Keratinocyte (primary cell): Measurements from ENCODE around the gene ZNF292. TPM values are rescaled to one million over a fixed set of nuclear protein-coding genes. Genes with fewer than 3 reads are reported as not detected.

ENCODE experiments used
- DNase-seq: peaks from one replicate; pipeline ENCODE4 v3.0.0-alpha.2; 2011; ENCODE audit warnings: low read depth, missing footprints, low spot score
- FAIRE-seq: peaks from 2 replicates; lab custom pipeline; 2011; peaks lifted over from hg19 to GRCh38; lab: Jason Lieb, UNC
- H2AFZ ChIP-seq: 2 replicates; pipeline ENCODE4 v1.6.0; 2012; ENCODE audit warnings: low read length, control low read depth, inconsistent platforms; ENCODE audit not compliant: control insufficient read depth
- H3K27ac ChIP-seq: 2 replicates; pipeline ENCODE4 v1.5.1; 2011; ENCODE audit warnings: low read length; ENCODE audit not compliant: control insufficient read depth, insufficient read depth
- H3K27me3 ChIP-seq: 3 replicates; pipeline ENCODE4 v1.6.0; 2011; ENCODE audit warnings: low read length; ENCODE audit not compliant: control insufficient read depth, insufficient read depth; ENCODE audit errors: extremely low read depth
- H3K36me3 ChIP-seq, 2 experiments: 2 replicates in 1 of 2; 3 replicates in 1 of 2; pipeline ENCODE4 v1.5.1; 2011; ENCODE audit warnings: low read length in 2 of 2, mild to moderate bottlenecking in 1 of 2; ENCODE audit not compliant: control insufficient read depth in 2 of 2, insufficient read depth in 2 of 2; ENCODE audit errors: extremely low read depth in 1 of 2
- H3K4me1 ChIP-seq: 3 replicates; pipeline ENCODE4 v1.5.1; 2011; ENCODE audit warnings: low read length; ENCODE audit not compliant: control insufficient read depth, insufficient read depth; ENCODE audit errors: extremely low read depth
- H3K4me2 ChIP-seq: 3 replicates; pipeline ENCODE4 v1.6.0; 2011; ENCODE audit warnings: low read depth, low read length; ENCODE audit not compliant: control insufficient read depth, insufficient read depth; ENCODE audit errors: extremely low read depth
- H3K4me3 ChIP-seq, 3 experiments: fragments of 200-600 bp in 1 of 3; sonication (generic) in 1 of 3; 2 replicates in 2 of 3; 3 replicates in 1 of 3; pipeline ENCODE4 v1.5.1; 2011 to 2016; ENCODE audit warnings: low read length in 3 of 3, mild to moderate bottlenecking in 3 of 3, control low read depth in 2 of 3, inconsistent platforms in 1 of 3, low read depth in 1 of 3, mixed read lengths in 1 of 3, mixed run types in 1 of 3, moderate library complexity in 1 of 3; ENCODE audit not compliant: control insufficient read depth in 2 of 3, insufficient read depth in 2 of 3; ENCODE audit errors: extremely low read depth in 1 of 3
- H3K79me2 ChIP-seq: 2 replicates; pipeline ENCODE4 v1.6.0; 2012; ENCODE audit warnings: low read length; ENCODE audit not compliant: control insufficient read depth, insufficient read depth
- H3K9ac ChIP-seq: 3 replicates; pipeline ENCODE4 v1.6.0; 2011; ENCODE audit warnings: low read length; ENCODE audit not compliant: control insufficient read depth, insufficient read depth; ENCODE audit errors: extremely low read depth
- H3K9me1 ChIP-seq: 3 replicates; pipeline ENCODE4 v1.6.0; 2011; ENCODE audit warnings: low read length; ENCODE audit not compliant: control insufficient read depth, insufficient read depth; ENCODE audit errors: extremely low read depth
- H3K9me3 ChIP-seq: 2 replicates; pipeline ENCODE4 v1.5.1; 2012; ENCODE audit warnings: low read depth, low read length; ENCODE audit not compliant: control insufficient read depth
- H4K20me1 ChIP-seq: 3 replicates; pipeline ENCODE4 v1.6.0; 2011; ENCODE audit warnings: low read length; ENCODE audit not compliant: control insufficient read depth, insufficient read depth; ENCODE audit errors: extremely low read depth
- CTCF ChIP-seq, 3 experiments: IDR thresholded peaks in 1 of 3; conservative IDR thresholded peaks in 1 of 3; optimal IDR thresholded peaks in 1 of 3; 2 replicates in 2 of 3; 3 replicates in 1 of 3; pipeline versions ENCODE3 to v1.5.1; 2011; ENCODE audit warnings: low read length in 3 of 3, mild to moderate bottlenecking in 3 of 3, moderate library complexity in 2 of 3, control low read depth in 1 of 3, inconsistent platforms in 1 of 3; ENCODE audit not compliant: insufficient read depth in 2 of 3; ENCODE audit errors: extremely low read depth in 1 of 3
- EZH2 ChIP-seq: IDR thresholded peaks from one replicate; pipeline ENCODE4 v1.6.1; 2012; ENCODE audit warnings: inconsistent platforms, mild to moderate bottlenecking, low read length, moderate library complexity
- dilution Hi-C: fragments of 300-500 bp; cut with MboI; formaldehyde crosslinking; loops from one replicate; pipeline ENCODE4 v1.7.0; 2020; ENCODE audit warnings: low sequenced_read_pairs; ENCODE audit not compliant: extremely low pct_ligation_motif_present
- polyA plus RNA-seq, 5 experiments: library from polyadenylated mRNA; depleted of rRNA in 3 of 5; stranded (reverse) in 3 of 5; stranded (forward) in 1 of 5; unstranded in 1 of 5; fragments of >200 nt; gene quantifications; 1 replicate in 1 of 5; 2 replicates in 3 of 5; 3 replicates in 1 of 5; pipeline versions ENCODE4 v1.2.1 to v1.2.3, GENCODE V29; 2011 to 2012; ENCODE audit warnings: missing spikeins in 2 of 5, low read depth in 1 of 5, low replicate concordance in 1 of 5

ZNF292 gene
- polyA plus RNA-seq, 1 donor (not counting 4 experiments of a cell fraction or from before 2014, with no cell fraction given): 8.4 TPM

- no peak for FAIRE-seq
- no peak overlapping the region for H2AFZ ChIP-seq
- H3K36me3 ChIP-seq: no peaks in the 10 kb centered on the region
- no peaks in the 10 kb centered on the region for H3K27me3 ChIP-seq
- no peaks in the 10 kb centered on the region for H3K9me1 ChIP-seq
- no peak for DNase-seq
- H3K9me3 ChIP-seq: no peaks in the 10 kb centered on the region
- dilution Hi-C loops: no loop called here
- no peak overlapping the region for H3K4me2 ChIP-seq
- H4K20me1 ChIP-seq: no peaks in the 10 kb centered on the region
- H3K4me3 ChIP-seq: no peak overlapping the region
- no peak overlapping the region for H3K27ac ChIP-seq
- H3K79me2 ChIP-seq: no peaks in the 10 kb centered on the region
- H3K9ac ChIP-seq: no peak overlapping the region
- H3K4me1 ChIP-seq: no peaks in the 10 kb centered on the region
- TF ChIP-seq CTCF (optimal IDR thresholded peaks at IDR 0.05 in 1 of 3, IDR thresholded peaks at IDR 0.05 in 1 of 3, conservative IDR thresholded peaks at IDR 0.05 in 1 of 3; ENCODE audit: extremely low read depth in 1 of 3, insufficient read depth in 2 of 3, low read length in 3 of 3): no peak
- TF ChIP-seq EZH2: no peak
Observed at GRCh38 chr6:87281426-87281825, 126.1 kb downstream of the ZNF292 start.

GRCh38 chr6:87282743-87283142 is 127.4 kb downstream of the ZNF292 start:
- Histone ChIP-seq H3K4me2 (no peak overlapping the region), H3K79me2 (no peaks in the 10 kb centered on the region), H3K9me1 (no peaks in the 10 kb centered on the region), H3K27me3 (no peaks in the 10 kb centered on the region), H3K27ac (no peak overlapping the region), H3K9ac (no peak overlapping the region), H3K9me3 (no peaks in the 10 kb centered on the region), H3K36me3 (no peaks in the 10 kb centered on the region), H3K4me1 (no peaks in the 10 kb centered on the region), H2AFZ (no peak overlapping the region), H3K4me3 (no peak overlapping the region), H4K20me1 (no peaks in the 10 kb centered on the region)
- DNase-seq (no peak), FAIRE-seq (no peak)
- dilution Hi-C loops: no loop called here
- TF ChIP-seq CTCF (optimal IDR thresholded peaks at IDR 0.05 in 1 of 3, IDR thresholded peaks at IDR 0.05 in 1 of 3, conservative IDR thresholded peaks at IDR 0.05 in 1 of 3; ENCODE audit: extremely low read depth in 1 of 3, insufficient read depth in 2 of 3, low read length in 3 of 3) (no peak), EZH2 (no peak)
